ENCODE measurements around the gene UIMC1. TPM values are rescaled to one million over a fixed set of nuclear protein-coding genes. Genes with fewer than 3 reads are reported as not detected.

UIMC1 gene
- total RNA-seq, 1 experiment from 2014 or later = 38.4 TPM

- peaks cover 7 to 14% of the 10 kb centered on the region in 2 experiments; a peak in 3 of 4 replicates for H3K4me1 ChIP-seq (ENCODE audit: control insufficient read depth in 1 of 2, insufficient read depth in 2 of 2, low read length in 2 of 2)
- ATAC-seq = no peak
- no peak for DNase-seq (ENCODE audit: low read depth, low spot score)
- H2AFZ ChIP-seq (ENCODE audit: low read depth, low read length, poor library complexity, severe bottlenecking) = no peak overlapping the region
- ChIA-PET POLR2A (interaction anchor here (1.1 kb wide), 1 partner anchor 12 kb away, joined by 3 read pairs; the partner anchor contains the start of gene UIMC1), CTCF (no interaction called here), RAD21 (ENCODE audit: low non-redundant PET in 1 of 2, low total read pairs in 2 of 2, uncharacterized antibody in 2 of 2, unreplicated experiment in 2 of 2) (no interaction called here)
- no TSS peak for BruUV-seq (replicated peaks)
- no peaks in the 10 kb centered on the region for H3K9me2 ChIP-seq (ENCODE audit: insufficient read depth)
- no peak for TF ChIP-seq ZNF274 (IDR thresholded peaks at IDR 0.05; ENCODE audit: low read depth, low read length)
- H3K4me2 ChIP-seq (ENCODE audit: low read length) = no peak overlapping the region
- intact Hi-C loops (cut with micrococcal nuclease) = no loop called here
- H3K27ac ChIP-seq (ENCODE audit: low read depth, low read length) = no peak overlapping the region
- H3K36me3 ChIP-seq (ENCODE audit: control insufficient read depth in 1 of 2, insufficient read depth in 2 of 2, low read length in 2 of 2) = no peaks in the 10 kb centered on the region; a peak in 1 of 4 replicates
- no peaks in the 10 kb centered on the region for H3K27me3 ChIP-seq (ENCODE audit: insufficient read depth, low read length)
- H3K9me3 ChIP-seq (ENCODE audit: control insufficient read depth in 1 of 2, insufficient read depth in 1 of 2, low read depth in 1 of 2, low read length in 2 of 2) = no peaks in the 10 kb centered on the region
- H4K20me1 ChIP-seq (ENCODE audit: insufficient read depth) = no peaks in the 10 kb centered on the region
- H3K79me2 ChIP-seq (ENCODE audit: insufficient read depth, low read length) = peaks cover 19% of the 10 kb centered on the region
- H3K4me3 ChIP-seq (replicated peaks in 1 of 2; ENCODE audit: low read depth in 1 of 2, low read length in 2 of 2) = no peak overlapping the region
- no peak overlapping the region for H3K9ac ChIP-seq (ENCODE audit: low read length)
These were observed 11.8 kb upstream of the UIMC1 start for GRCh38 chr5:177018341-177018740.

- H3K36me3 ChIP-seq (ENCODE audit: control insufficient read depth in 1 of 2, insufficient read depth in 2 of 2, low read length in 2 of 2) = no peaks in the 10 kb centered on the region; a peak in 1 of 4 replicates
- H3K9me3 ChIP-seq (ENCODE audit: control insufficient read depth in 1 of 2, insufficient read depth in 1 of 2, low read depth in 1 of 2, low read length in 2 of 2) = no peaks in the 10 kb centered on the region
- CTCF ChIA-PET = no interaction called here
- no peak overlapping the region for H3K4me2 ChIP-seq (ENCODE audit: low read length)
- DNase-seq (ENCODE audit: low read depth, low spot score) (no peak), ATAC-seq (no peak)
- peaks cover under 1 to 1% of the 10 kb centered on the region in 2 experiments; a peak in 3 of 4 replicates for H3K4me1 ChIP-seq (ENCODE audit: control insufficient read depth in 1 of 2, insufficient read depth in 2 of 2, low read length in 2 of 2)
- intact Hi-C loops (cut with micrococcal nuclease) = no loop called here
- H3K9me2 ChIP-seq (ENCODE audit: insufficient read depth) = no peaks in the 10 kb centered on the region
- no peaks in the 10 kb centered on the region for H4K20me1 ChIP-seq (ENCODE audit: insufficient read depth)
- POLR2A ChIA-PET = no interaction called here
- no peak overlapping the region for H3K9ac ChIP-seq (ENCODE audit: low read length)
- no TSS peak for BruUV-seq (replicated peaks)
- TF ChIP-seq RAD21 (IDR thresholded peaks at IDR 0.05; ENCODE audit: low read depth) (no peak), ZFX (IDR thresholded peaks at IDR 0.05) (no peak), ZBTB33 (IDR thresholded peaks at IDR 0.05; ENCODE audit: extremely low read depth, insufficient replicate concordance, low read length) (no peak), SIN3A (IDR thresholded peaks at IDR 0.05; ENCODE audit: low read depth) (no peak), SP1 (IDR thresholded peaks at IDR 0.05; ENCODE audit: low read depth) (no peak), POLR2AphosphoS5 (IDR thresholded peaks at IDR 0.05; ENCODE audit: low read depth, low read length) (no peak), REST (IDR thresholded peaks at IDR 0.05; ENCODE audit: low read depth) (no peak), CEBPB (IDR thresholded peaks at IDR 0.05; ENCODE audit: low read depth) (no peak), EZH2phosphoT487 (IDR thresholded peaks at IDR 0.05; ENCODE audit: borderline replicate concordance) (no peak), SRF (IDR thresholded peaks at IDR 0.05; ENCODE audit: low read depth) (no peak), EZH2 (IDR thresholded peaks at IDR 0.05) (no peak), ELF1 (IDR thresholded peaks at IDR 0.05; ENCODE audit: borderline replicate concordance, low read depth) (no peak)
- H3K79me2 ChIP-seq (ENCODE audit: insufficient read depth, low read length) = no peaks in the 10 kb centered on the region
- RAD21 ChIA-PET (ENCODE audit: low non-redundant PET in 1 of 2, low total read pairs in 2 of 2, uncharacterized antibody in 2 of 2, unreplicated experiment in 2 of 2) = no interaction called here
- no peak overlapping the region for H2AFZ ChIP-seq (ENCODE audit: low read depth, low read length, poor library complexity, severe bottlenecking)
- H3K4me3 ChIP-seq (replicated peaks in 1 of 2; ENCODE audit: low read depth in 1 of 2, low read length in 2 of 2) = no peak overlapping the region
- no peaks in the 10 kb centered on the region for H3K27me3 ChIP-seq (ENCODE audit: insufficient read depth, low read length)
- H3K27ac ChIP-seq (ENCODE audit: low read depth, low read length) = no peak overlapping the region
These were observed 8.6 kb upstream of the UIMC1 start for GRCh38 chr5:177015156-177015555.

All from HCT116 (cell line).